ENCODE data around the gene SP110.
A peak's percentile ranks its signal among the peaks of the same experiment; 100 is the strongest.

SP110 gene

DNA sequence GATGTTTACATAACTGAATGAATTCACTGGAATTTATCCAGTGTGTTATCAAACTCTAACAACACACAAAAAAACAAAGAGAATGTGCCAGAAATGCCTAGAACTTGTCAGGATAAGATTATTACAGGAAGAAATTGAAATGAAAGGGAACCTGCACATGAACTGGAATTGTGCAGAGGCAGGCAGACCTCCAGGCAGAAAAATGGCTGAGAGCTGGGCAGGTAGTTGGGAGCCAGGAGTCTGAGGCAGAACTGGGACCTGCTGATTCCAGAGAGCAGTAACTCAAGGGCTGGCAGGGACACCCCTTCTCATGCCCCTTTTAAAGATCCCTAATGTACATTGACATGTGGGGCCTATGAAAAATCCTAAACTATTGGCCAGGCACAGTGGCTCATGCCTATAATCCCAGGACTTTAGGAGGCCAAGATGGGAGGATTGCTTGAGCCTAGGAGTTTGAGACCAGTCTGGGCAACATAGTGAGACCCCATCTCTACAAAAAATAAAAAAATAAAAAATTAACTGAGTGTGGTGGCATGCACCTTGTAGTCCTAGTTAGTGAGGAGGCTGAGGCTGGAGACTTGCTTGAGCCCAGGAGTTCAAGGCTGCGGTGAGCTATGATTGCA lies 674 bp upstream of the SP110 start:
- peak overlapping the region; percentile 80 for H3K4me3 ChIP-seq (ENCODE audit: low read depth, low read length)
- H3K4me1 ChIP-seq, result no peaks in the 10 kb centered on the region
- TF ChIP-seq, protein P1, sequence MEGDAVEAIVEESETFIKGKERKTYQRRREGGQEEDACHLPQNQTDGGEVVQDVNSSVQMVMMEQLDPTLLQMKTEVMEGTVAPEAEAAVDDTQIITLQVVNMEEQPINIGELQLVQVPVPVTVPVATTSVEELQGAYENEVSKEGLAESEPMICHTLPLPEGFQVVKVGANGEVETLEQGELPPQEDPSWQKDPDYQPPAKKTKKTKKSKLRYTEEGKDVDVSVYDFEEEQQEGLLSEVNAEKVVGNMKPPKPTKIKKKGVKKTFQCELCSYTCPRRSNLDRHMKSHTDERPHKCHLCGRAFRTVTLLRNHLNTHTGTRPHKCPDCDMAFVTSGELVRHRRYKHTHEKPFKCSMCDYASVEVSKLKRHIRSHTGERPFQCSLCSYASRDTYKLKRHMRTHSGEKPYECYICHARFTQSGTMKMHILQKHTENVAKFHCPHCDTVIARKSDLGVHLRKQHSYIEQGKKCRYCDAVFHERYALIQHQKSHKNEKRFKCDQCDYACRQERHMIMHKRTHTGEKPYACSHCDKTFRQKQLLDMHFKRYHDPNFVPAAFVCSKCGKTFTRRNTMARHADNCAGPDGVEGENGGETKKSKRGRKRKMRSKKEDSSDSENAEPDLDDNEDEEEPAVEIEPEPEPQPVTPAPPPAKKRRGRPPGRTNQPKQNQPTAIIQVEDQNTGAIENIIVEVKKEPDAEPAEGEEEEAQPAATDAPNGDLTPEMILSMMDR (IDR thresholded peaks at IDR 0.05; ENCODE audit: low read depth, low read length), result no peak
- DNase-seq, result no peak
- no peaks in the 10 kb centered on the region for H3K36me3 ChIP-seq
- no peaks in the 10 kb centered on the region for H3K9me3 ChIP-seq
- H3K27me3 ChIP-seq, result peaks cover 4% of the 10 kb centered on the region; the same call in 1 of the 2 replicates

DNA sequence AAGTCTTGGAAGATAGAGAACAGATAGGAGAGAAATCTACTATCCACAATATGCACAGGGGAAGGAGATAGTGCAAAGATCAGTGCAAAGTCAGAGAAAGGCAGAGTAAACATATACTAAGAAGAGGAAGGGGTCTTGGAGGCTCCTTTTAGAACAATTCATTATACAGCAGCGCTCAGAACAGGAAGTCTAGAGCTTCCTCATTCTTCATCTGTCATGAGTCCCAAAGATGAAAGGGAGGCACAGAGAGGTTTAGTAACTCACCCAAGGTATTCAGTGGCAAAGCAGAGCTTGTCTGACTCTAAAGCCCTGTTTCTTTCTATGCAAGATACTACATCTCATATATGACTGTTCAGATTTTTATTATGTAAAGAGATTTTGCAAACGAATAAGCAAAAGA lies 1.4 kb downstream of the SP110 start:
- DNase-seq, result no peak
- Histone ChIP-seq H3K27me3 (peaks cover 4% of the 10 kb centered on the region), H3K4me3 (ENCODE audit: low read depth, low read length) (no peak overlapping the region), H3K36me3 (no peaks in the 10 kb centered on the region), H3K4me1 (no peaks in the 10 kb centered on the region), H3K9me3 (no peaks in the 10 kb centered on the region)
- TF ChIP-seq, protein P1 (IDR thresholded peaks at IDR 0.05; ENCODE audit: low read depth, low read length), result no peak

DNA sequence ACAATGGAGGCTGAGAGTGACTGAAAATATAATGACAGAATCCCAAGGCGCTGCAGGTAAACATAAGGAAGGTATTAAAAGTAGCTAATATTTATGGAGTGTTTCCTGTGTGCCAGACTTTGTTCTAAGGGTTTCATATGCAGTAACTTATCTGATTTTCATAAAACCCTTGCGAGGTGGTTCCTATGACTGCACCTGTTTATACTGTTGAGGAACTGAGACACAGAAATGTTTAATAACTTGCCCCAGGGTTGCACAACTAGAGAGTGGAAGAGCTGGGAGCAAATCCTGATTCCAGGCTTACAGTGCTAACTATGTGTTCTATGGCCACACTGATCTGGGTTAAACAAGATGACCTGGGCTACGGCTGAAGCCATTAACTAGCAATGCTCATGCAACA lies 2.4 kb downstream of the SP110 start:
- H3K4me3 ChIP-seq (ENCODE audit: low read depth, low read length), result no peak overlapping the region
- H3K36me3 ChIP-seq, result no peaks in the 10 kb centered on the region
- TF ChIP-seq, protein P1 (IDR thresholded peaks at IDR 0.05; ENCODE audit: low read depth, low read length), result no peak
- H3K27me3 ChIP-seq, result peaks cover 4% of the 10 kb centered on the region
- no peaks in the 10 kb centered on the region for H3K9me3 ChIP-seq
- no peak for DNase-seq
- no peaks in the 10 kb centered on the region for H3K4me1 ChIP-seq

DNA sequence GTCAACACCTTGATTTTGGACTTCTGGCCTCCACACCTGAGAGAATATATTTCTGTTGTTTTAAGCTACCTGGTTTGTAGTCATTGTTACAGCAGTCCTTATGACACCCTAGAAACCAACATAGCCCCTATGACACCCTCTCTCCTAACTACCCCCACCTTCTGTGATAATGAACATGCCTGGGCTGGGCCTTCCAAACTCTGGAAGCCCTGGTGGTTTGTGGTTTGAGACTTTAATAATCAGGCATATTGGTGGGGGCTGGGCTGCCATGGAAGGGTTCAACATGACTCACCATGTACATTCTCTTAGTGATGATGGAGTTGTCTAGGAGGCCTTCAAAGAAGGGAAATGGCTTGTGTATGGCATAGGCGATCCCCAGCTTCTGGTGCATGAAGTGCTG lies 3.3 kb downstream of the SP110 start:
- DNase-seq, result no peak
- Histone ChIP-seq H3K36me3 (no peaks in the 10 kb centered on the region), H3K4me1 (no peaks in the 10 kb centered on the region), H3K4me3 (ENCODE audit: low read depth, low read length) (no peak overlapping the region), H3K27me3 (peaks cover 4% of the 10 kb centered on the region), H3K9me3 (no peaks in the 10 kb centered on the region)
- TF ChIP-seq, protein P1 (IDR thresholded peaks at IDR 0.05; ENCODE audit: low read depth, low read length), result no peak

DNA sequence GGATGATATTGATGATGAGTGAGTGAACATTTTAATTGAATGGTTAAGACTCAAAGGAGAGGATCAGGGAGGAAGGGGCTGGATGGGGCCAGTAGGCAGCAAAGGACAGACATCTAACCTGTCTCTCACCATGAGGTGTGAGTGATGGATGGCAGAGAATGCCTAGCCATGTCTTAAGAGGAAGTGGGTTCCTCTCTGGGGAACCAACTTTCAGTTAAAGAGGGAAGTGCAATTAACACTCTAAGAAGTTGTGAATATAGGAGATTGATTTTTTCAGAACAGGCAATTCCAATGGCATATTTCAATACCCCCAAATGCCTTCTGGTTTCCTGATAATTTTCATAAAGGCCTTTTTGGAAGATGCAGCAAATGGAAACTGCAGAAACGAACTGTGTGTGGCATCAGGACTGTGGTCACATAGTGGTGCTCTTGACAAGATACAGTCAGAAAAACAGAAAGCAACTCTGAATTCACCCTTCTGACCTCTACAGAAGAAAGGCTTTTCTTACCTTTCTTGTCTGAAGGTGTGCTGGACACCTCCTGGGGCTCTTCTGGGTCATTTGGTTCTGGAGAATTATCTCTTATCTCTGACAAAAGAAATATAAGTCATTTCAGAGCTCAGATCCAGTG lies 10.2 kb downstream of the SP110 start:
- Histone ChIP-seq H3K4me3 (ENCODE audit: low read depth, low read length) (no peak overlapping the region), H3K4me1 (no peaks in the 10 kb centered on the region), H3K9me3 (no peaks in the 10 kb centered on the region), H3K36me3 (no peaks in the 10 kb centered on the region), H3K27me3 (no peaks in the 10 kb centered on the region; the same call in 1 of the 2 replicates)
- no peak for DNase-seq
- TF ChIP-seq, protein P1 (IDR thresholded peaks at IDR 0.05; ENCODE audit: low read depth, low read length), result no peak

DNA sequence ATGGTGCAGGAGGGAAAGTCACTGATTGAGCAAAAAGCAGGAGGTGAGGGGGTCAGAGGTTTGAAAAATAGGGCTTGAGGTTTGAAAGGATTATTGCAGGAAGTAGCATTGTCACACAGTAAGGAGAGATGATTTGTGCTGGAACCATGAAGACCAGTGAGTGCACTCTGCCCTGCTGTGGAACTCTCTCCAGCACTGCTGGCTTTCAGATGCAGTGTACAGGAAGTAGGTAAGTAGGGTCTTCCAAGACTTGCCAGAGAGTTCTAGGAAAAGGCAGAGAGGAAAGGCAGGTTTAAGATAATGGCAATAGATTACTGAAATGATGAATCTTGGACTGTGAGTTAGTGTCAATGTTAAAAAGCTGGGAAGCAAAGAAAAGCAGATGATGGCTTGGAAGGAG lies 11.2 kb downstream of the SP110 start:
- no peak overlapping the region for H3K4me3 ChIP-seq (ENCODE audit: low read depth, low read length)
- no peaks in the 10 kb centered on the region for H3K36me3 ChIP-seq
- TF ChIP-seq, protein P1 (IDR thresholded peaks at IDR 0.05; ENCODE audit: low read depth, low read length), result no peak
- no peaks in the 10 kb centered on the region for H3K9me3 ChIP-seq
- DNase-seq, result no peak
- no peaks in the 10 kb centered on the region for H3K4me1 ChIP-seq
- no peaks in the 10 kb centered on the region for H3K27me3 ChIP-seq
